Kidney (tissue), 14 donors: ENCODE data around the gene RGL1. TPM values are rescaled to one million over a fixed set of nuclear protein-coding genes. Genes with fewer than 3 reads are reported as not detected.

ENCODE experiments used
- DNase-seq, 5 donors: peaks; one replicate each; pipeline ENCODE4 v3.0.0-alpha.2; 2013 to 2020
- FAIRE-seq: peaks from 2 replicates; lab custom pipeline; 2012; peaks lifted over from hg19 to GRCh38; lab: Jason Lieb, UNC
- H3K27ac ChIP-seq, 2 donors: one replicate each; pipeline ENCODE4 v1.7.0; 2013; ENCODE audit warnings: low read depth in 2 of 2, low read length in 2 of 2, inconsistent platforms in 1 of 2
- H3K27me3 ChIP-seq: one replicate; pipeline ENCODE4 v1.7.1; 2013; ENCODE audit warnings: low read length, inconsistent platforms; ENCODE audit not compliant: control insufficient read depth, insufficient read depth
- H3K36me3 ChIP-seq, 3 donors: one replicate each; pipeline versions ENCODE4 v1.7.0 to v1.7.1; 2013; ENCODE audit warnings: low read length in 3 of 3, control low read depth in 1 of 3, inconsistent platforms in 1 of 3; ENCODE audit not compliant: insufficient read depth in 3 of 3, control insufficient read depth in 2 of 3
- H3K4me1 ChIP-seq, 3 donors: one replicate each; pipeline versions ENCODE4 v1.7.0 to v1.7.1; 2013; ENCODE audit warnings: low read length in 3 of 3, inconsistent platforms in 1 of 3, low read depth in 1 of 3; ENCODE audit not compliant: control insufficient read depth in 2 of 3, insufficient read depth in 2 of 3
- H3K4me3 ChIP-seq, 3 donors: one replicate each; pipeline versions ENCODE4 v1.7.0 to v1.8.1; 2013; ENCODE audit warnings: low read length in 3 of 3, control low read depth in 1 of 3, inconsistent platforms in 1 of 3
- H3K9ac ChIP-seq, 3 donors: one replicate each; pipeline versions ENCODE4 v1.7.0 to v1.7.1; 2013; ENCODE audit warnings: low read length in 3 of 3, control low read depth in 1 of 3, inconsistent platforms in 1 of 3
- H3K9me3 ChIP-seq, 3 donors: one replicate each; pipeline versions ENCODE4 v1.7.0 to v1.7.1; 2013; ENCODE audit warnings: low read length in 3 of 3, control low read depth in 1 of 3, inconsistent platforms in 1 of 3; ENCODE audit not compliant: control insufficient read depth in 2 of 3, insufficient read depth in 1 of 3
- CTCF ChIP-seq: IDR thresholded peaks from 3 replicates; pipeline ENCODE4 v1.5.1; 2012; ENCODE audit warnings: mild to moderate bottlenecking, moderate library complexity, borderline replicate concordance; ENCODE audit not compliant: insufficient read depth; ENCODE audit errors: extremely low read depth
- intact Hi-C: fragments of 100-400 bp; cut with DNase I; formaldehyde crosslinking; loops from one replicate; pipeline ENCODE4 v1.11.1; 2022
- polyA plus RNA-seq: library from polyadenylated mRNA; stranded (reverse); fragments of 350-450 nt; fragmentation: Illumina TruSeq; extraction: RNeasy Lipid Tissue Mini Kit (QIAGEN cat#74804); gene quantifications from one replicate; pipeline ENCODE4 v1.2.3, GENCODE V29; 2014; ENCODE audit warnings: low read depth, low replicate concordance; ENCODE audit not compliant: insufficient read depth
- total RNA-seq: library from RNA; stranded (reverse); fragmentation: NEBNext Ultra II Directional; extraction: Animal tissue kit (Norgen Biotek cat#: 25700); gene quantifications from one replicate; pipeline ENCODE4 v1.2.1, GENCODE V29; 2021
- donor health status: control.
- donor health status: control.
- donor health status: control.
- donor health status: control.
- donor health status: control.
- donor health status: DM: yes; HTN: yes; CAD: no.
- donor health status: Normal renal cell carcinoma (clear cell type).

Gene RGL1
- total and polyA plus RNA-seq, 2 donors from 2014 or later: 17.3 to 30.7 TPM

GRCh38 chr1:183885142-183885735, 80.3 kb downstream of the RGL1 start:
- Histone ChIP-seq H3K27me3 (no peaks in the 10 kb centered on the region), H3K9me3 (no peaks in the 10 kb centered on the region), H3K4me1 (peaks cover 7 to 21% (median 13%) of the 10 kb centered on the region in 3 donors), H3K9ac (no peak overlapping the region), H3K4me3 (no peak overlapping the region), H3K36me3 (peaks cover 7 to 33% (median 9%) of the 10 kb centered on the region in 3 donors), H3K27ac (no peak overlapping the region)
- TF ChIP-seq CTCF: no peak
- intact Hi-C loops: no loop called here
- FAIRE-seq (no peak), DNase-seq (no peak)

- no peak overlapping the region for H3K4me3 ChIP-seq
- no peak overlapping the region for H3K9ac ChIP-seq
- no peak overlapping the region for H3K27ac ChIP-seq
- no peak for FAIRE-seq
- no peak for TF ChIP-seq CTCF
- H3K9me3 ChIP-seq: no peaks in the 10 kb centered on the region
- H3K36me3 ChIP-seq: peaks cover 8 to 38% (median 13%) of the 10 kb centered on the region in 3 donors
- intact Hi-C loops: no loop called here
- H3K4me1 ChIP-seq: peaks cover 7 to 21% (median 13%) of the 10 kb centered on the region in 3 donors
- H3K27me3 ChIP-seq: no peaks in the 10 kb centered on the region
- no peak for DNase-seq
Measured at GRCh38 chr1:183886083-183886828, 81.3 kb downstream of the RGL1 start.

- no peak for DNase-seq
- Histone ChIP-seq H3K9me3 (no peaks in the 10 kb centered on the region), H3K9ac (no peak overlapping the region), H3K27me3 (no peaks in the 10 kb centered on the region), H3K4me1 (peaks cover 7 to 21% (median 9%) of the 10 kb centered on the region in 3 donors), H3K36me3 (peaks cover 6 to 40% (median 13%) of the 10 kb centered on the region in 3 donors), H3K27ac (no peak overlapping the region), H3K4me3 (no peak overlapping the region)
- FAIRE-seq: no peak
- TF ChIP-seq CTCF: no peak
- intact Hi-C loops: no loop called here
Measured at GRCh38 chr1:183886853-183887252, 81.9 kb downstream of the RGL1 start.
